Hepatocyte (in vitro differentiated cells): ENCODE data around the gene LHFPL4. TPM values are rescaled to one million over a fixed set of nuclear protein-coding genes. Genes with fewer than 3 reads are reported as not detected.

Experiments used
- DNase-seq: peaks from one replicate; pipeline ENCODE4 v3.0.0-alpha.2; 2016; ENCODE audit warnings: low spot score
- H2AFZ ChIP-seq: fragments of 200-600 bp; sonication (generic); 2 replicates; pipeline ENCODE4 v1.6.0; 2016; ENCODE audit warnings: antibody characterized with exemption, mild to moderate bottlenecking
- H3K27ac ChIP-seq: fragments of 200-600 bp; sonication (generic); 2 replicates; pipeline ENCODE4 v1.5.1; 2016; ENCODE audit warnings: mild to moderate bottlenecking
- H3K27me3 ChIP-seq: fragments of 200-600 bp; sonication (generic); 2 replicates; pipeline ENCODE4 v1.6.1; 2016
- H3K36me3 ChIP-seq: fragments of 200-600 bp; sonication (generic); replicated peaks from 2 replicates; pipeline ENCODE4 v1.5.1; 2016; ENCODE audit warnings: low read depth; ENCODE audit not compliant: insufficient read depth
- H3K4me1 ChIP-seq: fragments of 200-600 bp; sonication (generic); 2 replicates; pipeline ENCODE4 v1.5.1; 2016; ENCODE audit warnings: mild to moderate bottlenecking, moderate library complexity; ENCODE audit not compliant: insufficient read depth
- H3K4me2 ChIP-seq: fragments of 200-600 bp; sonication (generic); 2 replicates; pipeline ENCODE4 v1.6.0; 2016
- H3K4me3 ChIP-seq: fragments of 200-600 bp; sonication (generic); 2 replicates; pipeline ENCODE4 v1.5.1; 2016; ENCODE audit warnings: mild to moderate bottlenecking
- H3K79me2 ChIP-seq: fragments of 200-600 bp; sonication (generic); 2 replicates; pipeline ENCODE4 v1.6.0; 2017; ENCODE audit warnings: mild to moderate bottlenecking
- H3K9me2 ChIP-seq: fragments of 200-600 bp; sonication (generic); replicated peaks from 2 replicates; pipeline ENCODE4 v1.6.0; 2017; ENCODE audit warnings: mild to moderate bottlenecking; ENCODE audit not compliant: insufficient read depth
- H3K9me3 ChIP-seq: fragments of 200-600 bp; sonication (generic); 2 replicates; pipeline ENCODE4 v1.5.1; 2016; ENCODE audit warnings: low read depth, mild to moderate bottlenecking
- H4K20me1 ChIP-seq: fragments of 200-600 bp; sonication (generic); 2 replicates; pipeline ENCODE4 v1.6.0; 2016; ENCODE audit warnings: mild to moderate bottlenecking; ENCODE audit not compliant: insufficient read depth, poor library complexity, severe bottlenecking
- EZH2 ChIP-seq: fragments of 200-600 bp; sonication (generic); IDR thresholded peaks from 2 replicates; pipeline ENCODE4 v1.6.1; 2016; ENCODE audit warnings: antibody characterized with exemption, mild to moderate bottlenecking, borderline replicate concordance
- EZH2phosphoT487 ChIP-seq: fragments of 200-600 bp; sonication (generic); IDR thresholded peaks from one replicate; pipeline ENCODE4 v1.6.1; 2018; ENCODE audit warnings: antibody characterized with exemption, mild to moderate bottlenecking, low read depth, moderate library complexity; ENCODE audit not compliant: unreplicated experiment, severe bottlenecking
- WGBS: methylation state at CpG from one replicate; pipeline ENCODE4 v1.1.6; 2016; ENCODE audit warnings: low lambda C conversion rate; ENCODE audit errors: missing lambda C conversion rate; 5-methylcytosine and 5-hydroxymethylcytosine counted together
- polyA plus RNA-seq: library from polyadenylated mRNA; unstranded; fragments of >200 nt; fragmentation: Nextera tagmentation; extraction: Ambion mirVana; gene quantifications from 2 replicates; pipeline ENCODE4 v1.2.1, GENCODE V29; 2016
- total RNA-seq: library from RNA; depleted of rRNA; stranded (reverse); fragments of >200 nt; gene quantifications from 2 replicates; pipeline ENCODE4 v1.2.3, GENCODE V29; 2014
- TF ChIP-seq, protein P1 (sequence below): fragments of 200-600 bp; sonication (generic); IDR thresholded peaks from 2 replicates; pipeline ENCODE4 v1.5.1; 2016; ENCODE audit warnings: antibody characterized with exemption, mild to moderate bottlenecking; ENCODE audit not compliant: poor library complexity

The LHFPL4 gene
- total and polyA plus RNA-seq, 2 experiments from 2014 or later = 0.34 TPM; not detected in 1

- Histone ChIP-seq H4K20me1 (peaks cover 31% of the 10 kb centered on the region), H3K4me1 (no peaks in the 10 kb centered on the region), H2AFZ (no peak overlapping the region), H3K36me3 (peaks cover 7% of the 10 kb centered on the region), H3K27ac (no peak overlapping the region), H3K4me3 (no peak overlapping the region), H3K79me2 (peaks cover 41% of the 10 kb centered on the region), H3K4me2 (no peak overlapping the region), H3K9me2 (no peaks in the 10 kb centered on the region), H3K27me3 (no peaks in the 10 kb centered on the region), H3K9me3 (no peaks in the 10 kb centered on the region)
- DNase-seq = no peak
- WGBS = 96% methylated on average over 7 of the region's 7 CpGs
- TF ChIP-seq EZH2 = no peak
- TF ChIP-seq, protein P1, sequence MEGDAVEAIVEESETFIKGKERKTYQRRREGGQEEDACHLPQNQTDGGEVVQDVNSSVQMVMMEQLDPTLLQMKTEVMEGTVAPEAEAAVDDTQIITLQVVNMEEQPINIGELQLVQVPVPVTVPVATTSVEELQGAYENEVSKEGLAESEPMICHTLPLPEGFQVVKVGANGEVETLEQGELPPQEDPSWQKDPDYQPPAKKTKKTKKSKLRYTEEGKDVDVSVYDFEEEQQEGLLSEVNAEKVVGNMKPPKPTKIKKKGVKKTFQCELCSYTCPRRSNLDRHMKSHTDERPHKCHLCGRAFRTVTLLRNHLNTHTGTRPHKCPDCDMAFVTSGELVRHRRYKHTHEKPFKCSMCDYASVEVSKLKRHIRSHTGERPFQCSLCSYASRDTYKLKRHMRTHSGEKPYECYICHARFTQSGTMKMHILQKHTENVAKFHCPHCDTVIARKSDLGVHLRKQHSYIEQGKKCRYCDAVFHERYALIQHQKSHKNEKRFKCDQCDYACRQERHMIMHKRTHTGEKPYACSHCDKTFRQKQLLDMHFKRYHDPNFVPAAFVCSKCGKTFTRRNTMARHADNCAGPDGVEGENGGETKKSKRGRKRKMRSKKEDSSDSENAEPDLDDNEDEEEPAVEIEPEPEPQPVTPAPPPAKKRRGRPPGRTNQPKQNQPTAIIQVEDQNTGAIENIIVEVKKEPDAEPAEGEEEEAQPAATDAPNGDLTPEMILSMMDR = no peak
- TF ChIP-seq EZH2phosphoT487 = no peak
Observed at GRCh38 chr3:9468460-9468859, 85.2 kb downstream of the LHFPL4 start.

DNA sequence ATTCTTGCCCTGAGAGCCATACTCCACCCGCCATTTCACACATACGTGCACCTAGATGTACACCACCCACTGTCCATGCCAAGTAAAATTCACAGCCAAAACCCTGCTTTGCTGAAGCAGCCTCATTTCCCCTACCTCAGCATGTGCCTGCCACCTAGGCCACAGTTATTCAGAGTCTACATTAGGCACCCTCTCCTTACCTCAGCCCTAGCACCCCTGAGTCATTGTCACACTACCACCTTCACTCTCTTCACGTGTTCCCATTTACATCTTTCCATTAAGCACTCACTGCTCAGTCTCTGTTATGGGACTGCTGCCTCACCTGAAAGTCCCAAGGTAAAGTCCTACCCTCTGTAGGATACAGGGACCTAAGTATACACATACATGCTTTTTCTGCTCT, 86.2 kb downstream of the LHFPL4 start:
- Histone ChIP-seq H3K36me3 (peaks cover 7% of the 10 kb centered on the region), H3K9me2 (no peaks in the 10 kb centered on the region), H2AFZ (no peak overlapping the region), H4K20me1 (peaks cover 24% of the 10 kb centered on the region), H3K9me3 (no peaks in the 10 kb centered on the region), H3K27me3 (no peaks in the 10 kb centered on the region), H3K4me1 (no peaks in the 10 kb centered on the region), H3K4me3 (no peak overlapping the region), H3K4me2 (no peak overlapping the region), H3K79me2 (peaks cover 46% of the 10 kb centered on the region), H3K27ac (no peak overlapping the region)
- WGBS = 92% methylated on average over 3 of the region's 3 CpGs
- TF ChIP-seq EZH2phosphoT487 (no peak), EZH2 (no peak)
- TF ChIP-seq, protein P1 = no peak
- DNase-seq = no peak

DNA sequence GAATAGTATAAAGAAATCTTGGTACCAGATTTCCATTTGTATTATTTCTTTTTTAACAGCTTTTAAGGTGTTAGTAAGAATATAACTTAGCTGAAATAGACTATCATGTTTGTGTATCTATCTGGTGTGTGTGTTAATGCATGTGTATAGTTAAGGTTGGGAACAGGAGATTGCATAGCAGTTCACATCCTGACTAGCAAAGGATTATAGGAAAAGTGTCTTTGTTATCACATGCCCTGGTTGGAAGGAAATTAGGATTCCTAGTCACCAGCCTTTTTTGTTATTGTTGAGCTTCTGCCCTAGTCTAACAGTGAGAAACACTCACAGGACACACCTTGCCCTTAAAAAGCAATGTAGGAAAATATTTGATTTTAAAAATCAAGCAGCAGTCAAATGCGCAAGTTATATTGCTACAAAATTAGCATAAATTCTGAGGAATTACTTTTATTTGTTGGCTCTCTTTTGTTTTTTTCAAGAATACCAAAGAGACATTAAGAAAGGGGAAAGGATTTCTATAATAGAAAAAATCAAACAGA, 98.0 kb downstream of the LHFPL4 start:
- H3K36me3 ChIP-seq = no peaks in the 10 kb centered on the region
- DNase-seq = no peak

GRCh38 chr3:9452417-9452816, 101.2 kb downstream of the LHFPL4 start:
- H4K20me1 ChIP-seq = no peaks in the 10 kb centered on the region
- no peaks in the 10 kb centered on the region for H3K9me3 ChIP-seq
- no peak for DNase-seq

More for the DNA sequence above, 98.0 kb downstream of the LHFPL4 start:
- 97% methylated on average over 1 of the region's 1 CpG for WGBS
- H3K4me1 ChIP-seq = no peaks in the 10 kb centered on the region
- no peak overlapping the region for H2AFZ ChIP-seq
- no peaks in the 10 kb centered on the region for H3K27me3 ChIP-seq
- no peak overlapping the region for H3K27ac ChIP-seq
- H4K20me1 ChIP-seq = no peaks in the 10 kb centered on the region
- H3K4me2 ChIP-seq = no peak overlapping the region
- H3K4me3 ChIP-seq = no peak overlapping the region
- no peaks in the 10 kb centered on the region for H3K9me2 ChIP-seq
- no peaks in the 10 kb centered on the region for H3K9me3 ChIP-seq
- H3K79me2 ChIP-seq = peaks cover 49% of the 10 kb centered on the region
- TF ChIP-seq EZH2 (no peak), EZH2phosphoT487 (no peak)

More at GRCh38 chr3:9452417-9452816, 101.2 kb downstream of the LHFPL4 start:
- H3K27ac ChIP-seq = no peak overlapping the region
- H3K4me1 ChIP-seq = no peaks in the 10 kb centered on the region
- 97% methylated on average over 2 of the region's 2 CpGs for WGBS
- no peaks in the 10 kb centered on the region for H3K9me2 ChIP-seq
- no peak overlapping the region for H3K4me2 ChIP-seq
- H2AFZ ChIP-seq = no peak overlapping the region
- H3K4me3 ChIP-seq = no peak overlapping the region
- H3K27me3 ChIP-seq = no peaks in the 10 kb centered on the region
- peaks cover 58% of the 10 kb centered on the region for H3K79me2 ChIP-seq
- TF ChIP-seq EZH2 = no peak
- TF ChIP-seq, protein P1 = no peak
- no peak for TF ChIP-seq EZH2phosphoT487
- peaks cover 14% of the 10 kb centered on the region for H3K36me3 ChIP-seq
